SW 1271 (cell line): ENCODE results near the gene DDX3X.
"Not testable (repeated sequence)": the region's sequence is repeated elsewhere in the genome, so short reads cannot be mapped to it uniquely, and the experiment has no call there.

ENCODE experiments used
- DNase-seq, 2 experiments: peaks; one replicate each; lab custom pipeline; 2025; lab: John Stamatoyannopoulos, UW

Gene DDX3X

DNA sequence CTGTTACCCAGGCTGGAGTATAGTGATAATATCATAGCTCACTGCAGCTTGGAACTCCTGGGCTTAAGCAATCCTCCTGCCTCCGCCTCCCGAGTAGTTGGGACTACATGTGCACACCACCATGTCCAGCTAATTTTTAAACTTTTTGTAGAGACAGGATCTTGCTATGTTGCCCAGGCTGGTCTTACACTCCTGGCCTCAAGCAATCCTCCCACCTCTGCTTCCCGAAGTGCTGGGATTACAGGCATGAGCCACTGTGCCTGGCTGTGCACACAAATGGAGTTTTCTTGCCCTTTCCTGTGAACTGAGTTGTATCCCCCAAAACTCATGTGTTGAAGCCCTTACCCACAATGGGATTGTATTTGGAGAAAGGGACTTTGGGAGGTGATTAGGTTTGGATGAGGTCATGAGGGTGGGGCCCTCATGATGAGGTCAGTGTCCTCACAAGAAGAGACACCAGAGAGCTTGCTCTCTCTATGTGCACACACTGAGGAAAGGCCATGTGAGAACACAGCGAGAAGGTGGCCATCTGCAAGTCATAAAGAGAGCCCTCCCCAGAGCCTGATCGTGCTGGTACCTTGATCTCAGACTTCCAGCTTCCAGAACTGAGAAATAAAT, 40.1 kb downstream of the DDX3X start:
- DNase-seq, result no peak

DNA sequence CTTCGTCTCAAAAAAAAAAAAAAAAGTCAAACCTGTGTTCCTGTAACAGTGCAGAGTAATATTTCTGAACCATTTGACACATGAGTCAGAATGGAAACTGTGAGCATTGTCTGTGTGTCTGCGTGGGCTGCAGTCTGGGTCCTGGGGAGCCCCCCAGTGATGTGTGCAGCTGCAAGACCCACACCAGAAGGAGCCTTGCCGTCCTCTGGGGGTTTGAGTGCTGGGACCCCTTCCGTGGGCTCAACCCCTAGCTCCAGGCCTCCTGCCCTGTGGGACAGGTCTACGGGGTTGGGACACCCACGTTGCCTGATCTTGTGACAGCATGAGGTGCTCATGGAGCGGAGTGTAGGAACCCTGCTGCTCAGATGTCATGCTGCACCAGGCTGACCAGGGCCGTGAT, 43.7 kb downstream of the DDX3X start:
- no peak for DNase-seq

DNA sequence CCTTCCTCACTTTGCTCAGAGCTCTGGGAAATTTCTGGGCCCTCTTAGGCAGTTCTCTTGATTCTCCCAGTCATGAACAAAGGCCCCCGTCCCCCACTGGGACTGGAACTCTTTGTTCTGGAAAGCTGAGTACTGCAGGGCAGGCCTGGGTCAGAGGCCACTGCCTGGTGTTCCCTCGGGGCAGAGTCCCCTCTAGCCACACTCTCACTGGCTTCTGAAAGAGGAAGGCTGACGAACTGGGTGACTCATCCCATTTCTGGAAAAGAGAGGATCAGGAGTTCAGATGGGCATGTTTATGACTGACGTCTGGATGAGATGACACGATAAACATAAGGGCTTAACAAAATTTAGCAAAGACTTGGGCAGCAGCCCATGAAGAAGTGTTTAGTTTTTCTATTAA, 47.7 kb downstream of the DDX3X start:
- DNase-seq, result peak; percentile 1 to 20

DNA sequence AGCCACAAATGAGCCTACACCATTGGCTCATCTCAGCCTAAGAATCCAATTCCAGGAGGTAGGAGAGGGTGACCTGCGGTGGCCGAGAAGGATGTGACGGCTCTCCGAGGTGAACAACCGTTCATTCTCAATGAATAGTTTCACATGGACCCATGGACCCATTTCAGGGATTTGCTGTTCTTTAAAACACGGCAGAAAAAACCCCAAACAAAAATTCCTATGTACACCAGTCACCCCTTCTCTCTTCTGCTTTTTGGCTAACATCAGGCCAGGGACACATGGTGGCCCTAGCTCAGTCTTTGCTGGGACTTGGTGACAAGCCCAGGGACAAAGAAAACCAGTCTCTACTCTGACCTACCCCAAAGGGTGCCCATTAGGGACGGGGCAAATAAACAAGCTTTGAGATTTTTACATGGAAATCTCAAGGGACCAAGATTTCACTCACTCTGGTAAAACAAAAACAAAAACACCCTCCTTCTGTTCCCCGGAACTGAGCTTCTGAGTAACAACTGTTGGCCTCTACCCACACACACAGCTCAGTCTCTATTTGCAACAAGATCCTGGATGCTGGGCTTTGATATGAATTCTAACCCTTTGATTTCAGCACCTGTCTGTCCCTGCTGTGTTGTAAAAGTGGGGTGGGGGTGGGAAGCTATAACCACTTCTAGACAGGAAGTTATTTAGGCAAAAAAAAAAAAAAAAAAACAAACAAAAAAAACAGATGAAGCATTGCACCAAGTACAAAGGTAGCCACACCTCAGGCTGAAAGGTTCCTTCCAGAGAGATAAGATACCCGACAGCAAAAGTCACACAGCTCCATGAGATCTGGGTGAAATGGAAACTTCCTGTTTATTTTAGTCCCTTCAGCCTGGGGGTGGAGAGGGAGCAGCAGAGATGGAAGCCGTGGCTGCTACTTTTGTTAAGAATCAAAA, 49.0 kb downstream of the DDX3X start:
- no peak for DNase-seq

DNA sequence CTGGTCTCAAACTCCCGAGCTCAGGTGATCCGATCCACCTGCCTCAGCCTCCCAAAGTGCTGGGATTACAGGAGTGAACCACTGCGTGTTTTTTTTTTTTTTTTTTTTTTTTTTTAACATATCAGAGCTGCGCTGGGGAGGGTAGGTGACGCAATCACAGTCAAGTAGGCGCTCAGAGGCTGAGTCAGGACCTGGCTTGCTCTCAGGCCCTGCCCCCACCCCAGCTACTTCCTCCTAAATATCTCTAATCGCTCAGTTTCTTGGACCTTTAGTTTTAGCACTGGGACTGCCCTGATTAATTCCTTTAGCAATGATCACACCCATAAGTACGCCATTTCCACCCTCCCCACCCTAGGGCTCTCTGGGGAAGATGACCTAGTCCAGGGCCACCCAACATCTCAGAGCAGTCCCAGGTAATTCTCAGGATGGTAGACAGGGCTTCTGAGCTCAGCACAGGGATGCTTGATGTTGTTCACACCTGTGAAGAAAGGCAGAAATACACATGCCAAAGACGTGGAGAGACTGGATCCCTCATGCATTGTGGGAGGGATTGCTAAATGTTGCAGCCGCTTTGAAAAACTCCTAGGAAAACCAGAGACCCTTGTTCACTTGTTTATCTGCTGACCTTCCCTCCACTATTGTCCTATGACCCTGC, 50.2 kb downstream of the DDX3X start:
- peak in 1 of 2 experiments; percentile 20 for DNase-seq

DNA sequence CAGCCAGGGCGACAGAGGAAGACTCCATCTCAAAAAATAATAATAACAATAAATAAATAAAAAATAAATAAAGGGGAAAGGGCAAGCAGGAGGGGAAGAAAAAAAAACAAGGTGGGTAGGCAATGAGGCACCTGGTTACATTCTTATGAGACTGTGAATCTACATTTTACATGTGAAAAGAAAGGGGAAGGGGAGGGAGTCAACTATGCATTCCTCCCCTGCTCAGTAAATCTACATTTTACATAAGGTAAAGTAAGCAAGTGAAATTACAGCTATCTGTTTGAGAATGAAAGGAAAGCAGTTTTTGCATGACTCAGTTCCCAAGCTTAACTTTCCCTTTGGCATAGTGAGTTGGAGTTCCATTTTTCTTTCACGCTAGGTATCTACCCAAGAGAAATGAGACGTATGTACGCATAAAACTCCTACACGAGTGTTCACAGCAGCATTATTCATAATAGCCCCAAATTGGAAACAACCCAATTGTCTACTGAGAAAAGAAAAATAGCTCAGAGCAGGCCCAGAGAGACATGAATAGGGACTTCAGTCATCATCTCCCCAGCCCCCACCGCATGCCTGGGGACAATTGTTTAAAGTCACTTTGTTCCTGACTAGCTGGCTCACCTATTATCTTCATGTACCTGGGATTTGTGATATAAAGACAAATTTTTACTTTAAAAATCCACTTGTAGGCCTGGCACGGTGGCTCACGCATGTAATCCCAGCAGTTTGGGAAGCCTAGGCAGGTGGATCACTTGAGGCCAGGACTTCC, 52.4 kb downstream of the DDX3X start:
- no peak for DNase-seq

DNA sequence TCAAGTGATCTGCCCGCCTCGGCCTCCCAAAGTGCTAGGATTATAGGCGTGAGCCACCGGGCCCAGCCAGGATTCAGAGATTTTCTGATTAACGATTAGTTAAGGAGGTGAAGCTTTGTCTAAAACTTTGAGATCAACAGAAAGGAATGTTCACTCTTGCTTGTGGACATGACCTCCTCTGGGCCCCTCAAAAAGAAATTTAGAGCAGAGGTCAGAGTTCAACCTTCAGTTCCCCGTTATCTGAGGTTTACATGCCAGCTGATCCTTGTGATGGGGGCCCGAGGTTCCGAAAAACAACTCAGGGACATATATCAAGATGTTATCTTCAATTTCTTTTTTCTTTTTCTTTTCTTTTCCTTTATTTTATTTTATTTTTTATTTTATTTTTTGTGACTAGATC, 54.6 kb downstream of the DDX3X start:
- no peak for DNase-seq

DNA sequence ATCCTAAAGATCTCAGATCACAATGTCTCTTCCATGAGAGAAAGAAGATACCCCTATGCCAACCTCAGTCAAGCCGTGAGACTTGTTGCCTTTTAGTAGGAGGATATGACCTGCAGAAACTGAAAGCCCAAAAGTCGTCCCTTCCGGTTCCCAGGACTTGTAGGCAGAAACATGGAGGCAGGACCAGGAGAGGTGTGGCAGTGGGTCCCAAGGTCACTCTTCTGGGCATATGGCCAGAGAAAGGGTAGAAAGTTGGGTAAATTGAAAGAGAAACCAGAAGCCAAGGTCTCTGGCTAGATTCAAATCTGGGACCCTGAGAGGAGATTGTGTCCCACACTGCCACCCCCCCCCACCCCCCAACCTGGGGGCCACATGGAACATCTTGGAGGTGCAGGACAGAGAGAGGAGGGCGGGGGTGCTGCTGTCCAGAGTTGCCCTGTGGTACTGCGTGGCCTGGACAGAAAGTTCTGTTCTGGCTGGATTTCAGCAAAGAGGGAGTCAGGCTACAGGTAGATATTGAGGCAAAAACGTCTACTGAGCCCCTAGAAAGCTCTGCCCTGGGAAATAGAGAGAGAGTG, 55.4 kb downstream of the DDX3X start:
- no peak for DNase-seq

DNA sequence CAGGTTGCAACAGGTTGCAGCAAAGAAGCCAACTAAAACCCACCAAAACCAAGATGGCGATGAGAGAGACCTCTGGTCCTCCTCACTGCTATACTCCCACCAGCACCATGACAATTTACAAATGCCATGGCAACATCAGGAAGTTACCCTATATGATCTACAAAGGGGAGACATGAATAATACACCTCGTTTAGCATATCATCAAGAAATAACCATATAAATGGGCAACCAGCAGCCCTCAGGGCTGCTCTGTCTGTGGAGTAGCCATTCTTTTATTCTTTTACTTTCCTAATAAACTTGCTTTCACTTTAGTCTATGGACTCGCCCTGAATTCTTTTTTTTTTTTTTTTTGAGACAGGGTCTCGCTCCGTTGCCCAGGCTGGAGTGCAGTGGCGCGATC, 56.6 kb downstream of the DDX3X start:
- DNase-seq, result not testable (repeated sequence)

DNA sequence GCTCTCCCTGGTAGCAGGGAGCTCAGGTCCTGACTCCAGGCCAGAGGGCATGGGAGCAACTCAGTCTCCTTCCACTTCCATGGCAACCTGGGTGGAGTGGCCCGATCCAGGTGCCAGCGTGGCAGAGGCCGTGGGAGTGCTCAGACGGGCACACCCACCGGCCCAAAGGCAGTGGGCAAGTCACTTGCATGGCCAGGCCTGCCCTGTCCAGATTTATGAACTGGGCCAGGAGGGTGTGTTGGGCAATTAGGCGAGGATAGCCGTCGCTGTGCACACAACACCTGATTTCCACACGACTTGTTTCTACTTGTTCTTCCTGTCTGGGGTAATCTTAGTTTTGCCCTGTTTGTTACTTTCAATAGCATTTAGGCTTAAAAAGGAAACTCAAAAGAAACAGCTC, 57.6 kb downstream of the DDX3X start:
- DNase-seq, result no peak

DNA sequence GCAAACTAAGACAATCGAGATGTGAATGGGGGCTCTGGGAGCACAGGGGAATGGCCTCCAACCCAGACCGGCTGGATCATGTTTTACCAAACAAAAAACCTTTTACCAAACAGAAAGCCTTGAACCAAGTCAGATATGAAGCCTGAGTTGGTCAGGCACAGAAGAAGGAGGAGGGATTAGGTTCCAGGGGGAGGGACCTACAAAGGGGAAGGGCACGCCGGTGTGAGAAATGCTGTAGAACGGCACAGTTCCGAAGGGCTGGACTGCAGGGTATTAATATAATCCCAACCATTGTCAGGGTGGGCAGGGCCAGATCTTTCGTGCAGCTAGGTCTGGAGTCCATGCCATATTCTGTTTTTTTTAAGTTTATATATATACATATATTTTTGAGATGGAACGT, 60.3 kb downstream of the DDX3X start:
- DNase-seq, result no peak

DNA sequence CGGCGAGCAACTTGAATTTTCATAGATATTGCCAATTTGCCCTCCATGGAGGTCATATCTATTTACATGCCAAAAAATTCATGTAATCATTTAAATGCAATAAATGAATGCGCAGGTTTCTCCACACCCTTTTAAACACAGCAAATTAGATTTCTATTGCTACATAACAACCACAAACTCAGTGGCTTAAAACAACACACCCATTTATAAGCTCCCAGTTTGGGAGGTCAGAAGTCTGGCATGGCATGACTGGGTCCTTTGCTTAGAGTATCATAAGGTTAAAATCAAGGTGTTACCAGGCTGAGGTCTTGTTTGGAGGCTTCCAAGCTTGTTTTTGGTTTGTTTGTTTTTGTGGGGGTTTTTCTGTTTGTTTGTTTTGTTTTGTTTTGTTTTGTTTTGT, 63.3 kb downstream of the DDX3X start:
- DNase-seq, result no peak

DNA sequence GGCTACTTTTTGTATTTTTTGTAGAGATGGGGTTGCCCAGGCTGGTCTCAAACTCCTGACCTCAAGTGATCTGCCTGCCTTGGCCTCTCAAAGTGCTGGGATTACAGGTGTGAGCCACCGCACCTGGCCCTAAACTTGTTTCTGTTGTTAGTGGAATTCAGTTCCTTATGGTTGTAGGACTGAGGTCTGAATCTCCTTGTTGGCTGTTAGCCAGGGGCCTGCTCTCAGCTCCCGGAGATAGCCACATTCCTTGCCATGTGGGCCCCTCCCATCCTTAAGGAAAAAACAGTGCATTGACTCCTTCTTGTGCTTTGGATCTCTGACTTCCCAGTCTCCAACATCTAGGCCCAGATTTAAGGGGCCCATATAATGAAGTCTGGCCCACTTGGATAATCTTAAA, 63.8 kb downstream of the DDX3X start:
- no peak for DNase-seq

DNA sequence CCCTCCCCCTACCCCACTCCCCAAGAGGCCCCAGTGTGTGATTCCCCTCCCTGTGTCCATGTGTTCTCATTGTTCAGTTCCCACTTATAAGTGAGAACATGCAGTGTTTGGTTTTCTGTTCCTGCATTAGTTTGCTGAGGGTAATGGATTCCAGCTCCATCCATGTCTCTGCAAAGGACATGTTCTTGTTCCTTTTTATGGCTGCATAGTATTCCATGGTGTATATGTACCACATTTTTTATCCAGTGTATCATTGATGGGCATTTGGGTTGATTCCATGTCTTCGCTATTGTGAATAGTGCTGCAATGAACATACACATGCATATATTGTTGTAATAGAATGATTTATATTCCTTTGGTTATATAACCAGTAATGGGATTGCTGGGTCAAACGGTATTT, 68.6 kb downstream of the DDX3X start:
- DNase-seq, result not testable (repeated sequence)

DNA sequence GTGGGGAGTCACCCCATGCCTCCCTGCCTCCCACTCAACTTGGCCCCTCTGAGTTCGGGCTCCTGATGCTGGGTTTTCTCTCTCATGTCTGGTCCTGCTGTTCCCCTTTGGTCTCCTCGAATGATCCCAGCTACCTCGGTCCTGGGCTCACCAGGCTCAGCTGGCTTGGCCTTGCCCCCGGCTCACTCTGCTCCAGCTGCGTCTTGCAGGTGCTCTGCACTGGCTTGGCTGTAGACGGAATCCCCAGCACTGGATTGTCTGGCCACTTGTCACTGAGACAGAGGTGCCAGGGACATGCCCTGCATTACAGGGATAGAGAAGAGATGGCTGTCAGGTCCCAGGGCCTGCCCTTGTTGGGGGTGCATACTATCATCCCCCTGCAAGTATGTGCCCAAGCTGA, 71.6 kb downstream of the DDX3X start:
- no peak for DNase-seq

DNA sequence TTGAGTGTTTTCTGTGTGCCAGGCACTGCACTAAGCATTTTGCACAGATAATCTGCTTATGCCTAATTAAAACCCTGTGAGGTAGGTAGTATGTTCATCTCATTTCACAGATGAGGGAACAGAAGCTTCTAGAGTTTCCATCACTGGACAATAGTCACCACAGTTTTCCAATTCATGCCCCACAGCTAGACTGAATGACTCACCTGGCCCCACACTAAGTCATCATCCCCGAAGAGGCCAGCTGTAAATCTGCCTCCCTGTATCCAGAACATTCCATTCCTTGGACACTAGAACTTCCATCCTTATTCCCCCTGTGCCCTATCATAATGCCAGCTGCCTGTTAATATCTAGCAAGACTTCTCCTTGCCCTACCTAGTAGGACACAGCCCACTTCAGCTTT, 72.2 kb downstream of the DDX3X start:
- no peak for DNase-seq

DNA sequence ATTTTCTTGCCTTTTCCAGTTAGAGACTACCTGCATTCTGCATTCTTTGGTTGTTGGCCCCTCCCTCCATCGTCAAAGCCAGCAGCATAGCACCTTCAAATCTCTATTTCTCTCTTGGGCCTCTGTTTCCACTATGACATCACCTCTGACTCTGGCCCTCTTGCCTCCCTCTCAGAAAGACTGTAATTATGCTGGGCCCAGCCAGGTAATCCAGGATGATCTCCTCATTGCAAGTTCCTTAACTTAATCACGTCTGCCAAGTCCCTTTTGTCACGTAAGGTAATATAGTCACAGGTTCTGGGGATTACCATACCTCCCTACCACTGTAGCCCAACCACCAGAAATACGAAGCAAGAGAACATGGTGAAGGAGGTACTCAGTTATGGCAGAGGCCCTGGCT, 73.9 kb downstream of the DDX3X start:
- no peak for DNase-seq

DNA sequence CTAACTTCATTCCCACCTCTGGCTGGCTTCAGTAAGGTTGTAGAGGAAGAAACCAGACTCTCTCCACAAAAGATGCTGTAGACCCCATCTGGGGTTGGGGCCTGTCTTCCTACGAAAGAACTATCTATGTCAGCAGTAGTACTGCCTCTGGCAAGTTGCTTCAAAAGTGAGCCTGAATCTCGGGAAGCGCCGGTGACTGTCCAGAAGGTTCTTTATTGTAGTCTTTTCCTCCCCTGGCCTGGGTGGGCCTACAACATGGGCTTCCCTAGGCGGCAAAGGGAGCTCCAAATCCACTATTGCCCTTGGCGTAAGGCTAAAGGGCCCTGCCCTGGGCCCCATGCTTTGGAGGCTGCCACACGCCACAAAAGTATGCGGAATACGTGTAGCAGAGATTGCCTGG, 74.6 kb downstream of the DDX3X start:
- DNase-seq, result no peak

DNA sequence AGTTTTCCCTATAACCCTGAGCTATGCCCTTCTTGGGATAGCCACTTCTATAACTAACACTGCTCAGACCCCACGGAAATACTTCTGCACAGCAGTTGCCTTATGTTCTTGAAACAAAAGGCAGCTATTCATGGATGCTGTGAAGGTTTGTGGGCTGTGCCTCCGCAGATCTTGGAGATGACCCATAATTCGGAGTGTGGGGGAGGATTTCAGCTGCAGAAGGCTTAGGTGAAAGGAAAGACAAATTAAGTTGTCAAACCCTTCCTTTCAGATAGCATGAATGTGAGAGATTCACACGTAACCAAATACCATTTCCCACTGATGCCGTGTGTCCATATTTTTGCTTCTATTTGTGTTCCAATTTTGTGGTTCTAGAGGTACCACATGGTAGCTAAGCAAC, 75.0 kb downstream of the DDX3X start:
- DNase-seq, result no peak

DNA sequence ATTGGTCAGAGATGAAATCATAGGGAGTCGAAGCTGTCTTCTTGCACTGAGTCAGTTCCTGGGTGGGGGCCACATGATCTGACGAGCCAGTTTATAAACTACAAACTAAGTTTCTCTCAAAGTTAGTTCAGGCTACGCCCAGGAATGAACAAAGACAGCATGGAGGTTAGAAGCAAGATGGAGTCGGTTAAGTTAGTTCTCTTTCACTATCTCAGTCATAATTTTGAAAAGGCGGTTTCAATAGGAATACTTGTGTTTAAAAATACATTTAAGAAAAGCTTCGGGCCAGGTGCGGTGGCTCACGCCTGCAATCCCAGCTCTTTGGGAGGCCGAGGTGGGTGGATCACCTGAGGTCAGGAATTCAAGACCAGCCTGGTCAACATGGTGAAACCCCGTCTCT, 77.3 kb downstream of the DDX3X start:
- DNase-seq, result not testable (repeated sequence)

DNA sequence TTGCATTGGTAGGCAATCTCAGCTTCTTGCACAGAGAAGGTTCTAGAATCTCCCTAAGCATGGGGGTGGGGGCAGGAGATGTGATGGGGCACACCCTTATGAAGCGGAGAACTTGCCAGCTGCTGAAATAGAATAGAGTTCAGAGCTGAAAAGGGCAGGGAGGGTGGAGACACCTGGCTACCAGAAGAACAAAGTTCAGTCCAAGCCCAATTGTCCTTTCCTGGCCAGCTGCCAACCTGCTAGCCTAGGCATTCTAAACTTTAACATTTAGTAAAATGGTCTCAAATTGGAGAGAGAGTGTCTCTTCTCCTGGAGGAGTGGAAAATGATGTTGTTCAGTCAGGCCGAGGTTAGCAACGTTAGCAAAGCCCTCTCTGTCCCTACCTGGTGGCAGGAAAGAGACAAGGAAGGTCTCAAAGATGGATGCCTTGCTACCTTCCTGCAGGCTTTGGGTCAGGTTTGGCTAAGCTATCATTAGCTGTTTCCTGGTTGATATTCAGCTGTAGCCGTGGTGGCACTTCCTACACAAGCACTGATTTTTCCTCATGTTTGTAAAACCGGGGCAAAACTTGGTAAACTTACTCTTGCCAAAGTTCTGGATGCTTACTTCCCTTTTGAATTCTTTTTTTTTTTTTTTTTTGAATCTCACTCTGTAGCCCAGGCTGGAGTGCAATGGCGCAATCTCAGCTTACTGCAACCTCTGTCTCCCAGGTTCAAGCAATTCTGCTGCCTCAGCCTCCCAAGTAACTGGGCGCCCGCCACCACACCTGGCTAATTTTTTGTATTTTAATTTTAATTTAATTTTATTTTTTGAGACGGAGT, 78.5 kb downstream of the DDX3X start:
- DNase-seq, result no peak
